Testis (tissue), 2 donors: ENCODE measurements around the gene MYADM.

Source experiments
- POLR2A ChIP-seq: fragments of 450-650 bp; IDR thresholded peaks from one replicate; pipeline ENCODE4 v1.6.1; 2017; ENCODE audit warnings: antibody characterized with exemption, mild to moderate bottlenecking, moderate library complexity
- TF ChIP-seq, protein P1 (sequence below), 3 experiments: fragments of 450-650 bp in 2 of 3; fragments of 200-600 bp in 1 of 3; sonication (generic) in 1 of 3; IDR thresholded peaks; one replicate each; pipeline ENCODE4 v1.5.1; 2016 to 2019; ENCODE audit warnings: antibody characterized with exemption in 3 of 3, mild to moderate bottlenecking in 2 of 3, moderate library complexity in 1 of 3

DNA sequence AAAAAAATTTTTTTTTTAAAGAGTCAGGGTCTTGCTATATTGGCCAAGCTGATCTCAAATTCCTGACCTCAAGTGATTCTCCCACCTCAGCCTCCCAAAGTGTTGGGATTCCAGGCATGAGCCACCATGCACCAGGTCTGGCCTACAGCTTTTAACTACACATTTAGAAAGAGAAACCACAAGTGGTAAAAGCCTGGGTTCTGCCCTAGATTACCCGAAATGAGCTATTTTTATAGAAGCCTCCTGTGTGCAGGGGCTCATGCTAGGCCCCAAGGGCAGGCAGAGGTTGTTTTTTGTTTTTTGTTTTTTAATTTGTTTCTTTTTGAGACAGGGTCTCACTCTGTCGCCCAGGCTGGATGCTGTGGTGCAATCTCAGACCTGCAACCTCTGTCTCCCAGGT lies 14.0 kb upstream of the MYADM start:
- TF ChIP-seq, protein P1, sequence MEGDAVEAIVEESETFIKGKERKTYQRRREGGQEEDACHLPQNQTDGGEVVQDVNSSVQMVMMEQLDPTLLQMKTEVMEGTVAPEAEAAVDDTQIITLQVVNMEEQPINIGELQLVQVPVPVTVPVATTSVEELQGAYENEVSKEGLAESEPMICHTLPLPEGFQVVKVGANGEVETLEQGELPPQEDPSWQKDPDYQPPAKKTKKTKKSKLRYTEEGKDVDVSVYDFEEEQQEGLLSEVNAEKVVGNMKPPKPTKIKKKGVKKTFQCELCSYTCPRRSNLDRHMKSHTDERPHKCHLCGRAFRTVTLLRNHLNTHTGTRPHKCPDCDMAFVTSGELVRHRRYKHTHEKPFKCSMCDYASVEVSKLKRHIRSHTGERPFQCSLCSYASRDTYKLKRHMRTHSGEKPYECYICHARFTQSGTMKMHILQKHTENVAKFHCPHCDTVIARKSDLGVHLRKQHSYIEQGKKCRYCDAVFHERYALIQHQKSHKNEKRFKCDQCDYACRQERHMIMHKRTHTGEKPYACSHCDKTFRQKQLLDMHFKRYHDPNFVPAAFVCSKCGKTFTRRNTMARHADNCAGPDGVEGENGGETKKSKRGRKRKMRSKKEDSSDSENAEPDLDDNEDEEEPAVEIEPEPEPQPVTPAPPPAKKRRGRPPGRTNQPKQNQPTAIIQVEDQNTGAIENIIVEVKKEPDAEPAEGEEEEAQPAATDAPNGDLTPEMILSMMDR (IDR thresholded peaks at IDR 0.05): no peak
- TF ChIP-seq POLR2A: no peak
